ENCODE results near the gene TTLL11.

GRCh38 chr9:121915304-121915625 is 177.8 kb downstream of the TTLL11 start:
- TF ChIP-seq EP300 (IDR thresholded peaks at IDR 0.05) (no peak), CTCF (IDR thresholded peaks at IDR 0.05) (no peak)

Measured in tibial nerve (tissue), 4 donors.